ENCODE data around the gene XYLT2. TPM values are rescaled to one million over a fixed set of nuclear protein-coding genes. Genes with fewer than 3 reads are reported as not detected.
A peak's percentile ranks its signal among the peaks of the same experiment; 100 is the strongest.

XYLT2 gene
- total RNA-seq, 1 experiment from 2014 or later = 28.5 TPM

- POLR2A ChIA-PET = no interaction called here
- CTCF ChIA-PET = no interaction called here
- in situ Hi-C loops (cut with HindIII; ENCODE audit: low pct_unique_long_range_greater_than_20kb, low sequenced_read_pairs) = no loop called here
- intact Hi-C loops (cut with micrococcal nuclease; ENCODE audit: unreplicated experiment) = no loop called here
- H3K9me3 ChIP-seq (ENCODE audit: control insufficient read depth, insufficient read depth, low read depth, low read length) = no peaks in the 10 kb centered on the region
- ATAC-seq (no peak), DNase-seq (ENCODE audit: low read depth, low spot score) (no peak)
- H3K4me3 ChIP-seq (ENCODE audit: low read depth in 2 of 2, low read length in 2 of 2) = no peak overlapping the region
- no peak overlapping the region for H3K27ac ChIP-seq (ENCODE audit: low read length)
- peaks cover 8% of the 10 kb centered on the region for H3K4me1 ChIP-seq (ENCODE audit: control insufficient read depth, insufficient read depth, low read length)
- no TSS peak for BruUV-seq (replicated peaks)
- no peaks in the 10 kb centered on the region for H3K27me3 ChIP-seq (ENCODE audit: control insufficient read depth, insufficient read depth, low read length)
- TF ChIP-seq POLR2AphosphoS5 (IDR thresholded peaks at IDR 0.05; ENCODE audit: low read depth, low read length) = no peak
- H3K36me3 ChIP-seq (ENCODE audit: control insufficient read depth, insufficient read depth, low read length) = no peaks in the 10 kb centered on the region; the same call in 1 of the 2 replicates
Observed at GRCh38 chr17:50349243-50349600, 3.3 kb downstream of the XYLT2 start.

GRCh38 chr17:50350733-50351132 lies 4.8 kb downstream of the XYLT2 start:
- POLR2A ChIA-PET = no interaction called here
- CTCF ChIA-PET = interaction anchor here (0.6 kb wide), 1 partner anchor 13 kb away, joined by 8 read pairs; no protein-coding TSS in a partner anchor
- DNase-seq (ENCODE audit: low read depth, low spot score) (no peak), ATAC-seq (no peak)
- intact Hi-C loops (cut with micrococcal nuclease; ENCODE audit: unreplicated experiment) (no loop called here), in situ Hi-C loops (cut with HindIII; ENCODE audit: low pct_unique_long_range_greater_than_20kb, low sequenced_read_pairs) (no loop called here)
- Histone ChIP-seq H3K4me3 (ENCODE audit: low read depth in 2 of 2, low read length in 2 of 2) (no peak overlapping the region), H3K9me3 (ENCODE audit: control insufficient read depth, insufficient read depth, low read depth, low read length) (no peaks in the 10 kb centered on the region), H3K27me3 (ENCODE audit: control insufficient read depth, insufficient read depth, low read length) (no peaks in the 10 kb centered on the region), H3K4me1 (ENCODE audit: control insufficient read depth, insufficient read depth, low read length) (peaks cover 4% of the 10 kb centered on the region; the same call in 1 of the 2 replicates), H3K27ac (ENCODE audit: low read length) (no peak overlapping the region), H3K36me3 (ENCODE audit: control insufficient read depth, insufficient read depth, low read length) (no peaks in the 10 kb centered on the region; the same call in 1 of the 2 replicates)
- TF ChIP-seq SIN3A (IDR thresholded peaks at IDR 0.05; ENCODE audit: borderline replicate concordance, insufficient read depth, low read depth, low read length) = no peak
- no peak for TF ChIP-seq REST (IDR thresholded peaks at IDR 0.05; ENCODE audit: insufficient read depth in 1 of 2, low read depth in 2 of 2, low read length in 1 of 2)
- no TSS peak for BruUV-seq (replicated peaks)

GRCh38 chr17:50352072-50352692 lies 6.3 kb downstream of the XYLT2 start:
- POLR2A ChIA-PET = no interaction called here

More at GRCh38 chr17:50352072-50352692, 6.3 kb downstream of the XYLT2 start:
- in situ Hi-C loops (cut with HindIII; ENCODE audit: low pct_unique_long_range_greater_than_20kb, low sequenced_read_pairs) (no loop called here), intact Hi-C loops (cut with micrococcal nuclease; ENCODE audit: unreplicated experiment) (no loop called here)
- no peak overlapping the region for H3K27ac ChIP-seq (ENCODE audit: low read length)
- DNase-seq (ENCODE audit: low read depth, low spot score) (no peak), ATAC-seq (0 out of 2 replicates have a peak, but pooled peaks have one; percentile 4)
- BruUV-seq (replicated peaks) = no TSS peak
- H3K27me3 ChIP-seq (ENCODE audit: control insufficient read depth, insufficient read depth, low read length) = no peaks in the 10 kb centered on the region
- H3K4me3 ChIP-seq (ENCODE audit: low read depth in 2 of 2, low read length in 2 of 2) = no peak overlapping the region
- H3K4me1 ChIP-seq (ENCODE audit: control insufficient read depth, insufficient read depth, low read length) = peaks cover under 1% of the 10 kb centered on the region; the same call in 1 of the 2 replicates
- TF ChIP-seq, protein P1, sequence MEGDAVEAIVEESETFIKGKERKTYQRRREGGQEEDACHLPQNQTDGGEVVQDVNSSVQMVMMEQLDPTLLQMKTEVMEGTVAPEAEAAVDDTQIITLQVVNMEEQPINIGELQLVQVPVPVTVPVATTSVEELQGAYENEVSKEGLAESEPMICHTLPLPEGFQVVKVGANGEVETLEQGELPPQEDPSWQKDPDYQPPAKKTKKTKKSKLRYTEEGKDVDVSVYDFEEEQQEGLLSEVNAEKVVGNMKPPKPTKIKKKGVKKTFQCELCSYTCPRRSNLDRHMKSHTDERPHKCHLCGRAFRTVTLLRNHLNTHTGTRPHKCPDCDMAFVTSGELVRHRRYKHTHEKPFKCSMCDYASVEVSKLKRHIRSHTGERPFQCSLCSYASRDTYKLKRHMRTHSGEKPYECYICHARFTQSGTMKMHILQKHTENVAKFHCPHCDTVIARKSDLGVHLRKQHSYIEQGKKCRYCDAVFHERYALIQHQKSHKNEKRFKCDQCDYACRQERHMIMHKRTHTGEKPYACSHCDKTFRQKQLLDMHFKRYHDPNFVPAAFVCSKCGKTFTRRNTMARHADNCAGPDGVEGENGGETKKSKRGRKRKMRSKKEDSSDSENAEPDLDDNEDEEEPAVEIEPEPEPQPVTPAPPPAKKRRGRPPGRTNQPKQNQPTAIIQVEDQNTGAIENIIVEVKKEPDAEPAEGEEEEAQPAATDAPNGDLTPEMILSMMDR (IDR thresholded peaks at IDR 0.05) = no peak
- TF ChIP-seq REST (IDR thresholded peaks at IDR 0.05; ENCODE audit: insufficient read depth in 1 of 2, low read depth in 2 of 2, low read length in 1 of 2) (no peak), POLR2AphosphoS5 (IDR thresholded peaks at IDR 0.05; ENCODE audit: low read depth, low read length) (no peak), SIN3A (IDR thresholded peaks at IDR 0.05; ENCODE audit: borderline replicate concordance, insufficient read depth, low read depth, low read length) (no peak), TCF7L2 (IDR thresholded peaks at IDR 0.05; ENCODE audit: low read depth, low read length) (no peak)
- H3K36me3 ChIP-seq (ENCODE audit: control insufficient read depth, insufficient read depth, low read length) = 0 out of 2 replicates have a peak, but pooled peaks cover 2% of the 10 kb centered on the region
- CTCF ChIA-PET = no interaction called here
- H3K9me3 ChIP-seq (ENCODE audit: control insufficient read depth, insufficient read depth, low read depth, low read length) = no peaks in the 10 kb centered on the region

All from Panc1 (cell line).